ENCODE results near the gene ARVCF.
A peak's percentile ranks its signal among the peaks of the same experiment; 100 is the strongest.

Gene ARVCF

DNA sequence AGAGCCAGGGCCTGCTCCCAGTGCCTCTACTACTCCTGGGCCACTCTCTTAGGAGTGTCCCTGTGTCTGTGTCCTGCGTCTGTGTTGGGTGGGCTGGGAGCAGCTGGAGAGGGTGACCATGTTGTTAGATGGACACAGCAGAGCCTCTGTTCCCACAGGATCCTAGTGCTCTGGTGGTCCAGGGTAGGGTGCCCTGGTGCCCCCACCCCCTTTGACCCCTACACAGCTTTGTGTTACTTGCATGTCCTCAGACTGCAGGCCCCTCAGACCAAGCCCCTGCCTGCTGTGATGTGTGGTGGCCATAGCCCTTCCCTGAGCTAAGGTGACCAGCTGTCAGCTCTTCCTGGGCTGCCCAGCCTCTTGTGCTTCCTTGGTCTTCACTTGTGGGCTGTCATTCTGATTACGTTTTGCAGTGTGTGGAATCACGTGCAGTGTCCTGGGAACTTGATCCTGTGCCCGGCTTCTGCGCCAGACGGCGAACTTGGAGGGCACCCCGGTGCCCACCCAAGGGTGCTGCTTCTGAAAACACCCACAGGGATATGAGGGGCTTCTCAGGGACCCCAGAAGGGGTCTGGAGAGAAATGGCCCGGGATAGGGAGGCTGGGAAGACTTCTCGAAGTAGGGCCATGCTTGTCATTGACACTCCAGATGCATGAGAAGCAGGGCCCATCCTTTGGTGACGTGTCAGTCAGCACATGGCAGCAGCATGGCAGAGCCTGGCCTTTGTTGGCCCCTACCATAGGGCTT lies 5.8 kb upstream of the ARVCF start:
- no peak for DNase-seq (ENCODE audit: extremely low read depth, insufficient read length)
- Histone ChIP-seq H3K27me3 (replicated peaks; ENCODE audit: control insufficient read depth, insufficient read depth, low read length) (no peaks in the 10 kb centered on the region), H3K36me3 (ENCODE audit: control insufficient read depth, insufficient read depth, low read length) (peaks cover 2% of the 10 kb centered on the region), H3K4me3 (replicated peaks; ENCODE audit: low read depth, low read length) (peak overlapping the region; percentile 81)
- TF ChIP-seq CTCF (IDR thresholded peaks at IDR 0.05; ENCODE audit: insufficient read depth, low read length, poor library complexity, severe bottlenecking), result no peak

- no peak for DNase-seq (ENCODE audit: extremely low read depth, insufficient read length)
- no peak for TF ChIP-seq CTCF (IDR thresholded peaks at IDR 0.05; ENCODE audit: insufficient read depth, low read length, poor library complexity, severe bottlenecking)
- Histone ChIP-seq H3K27me3 (replicated peaks; ENCODE audit: control insufficient read depth, insufficient read depth, low read length) (no peaks in the 10 kb centered on the region), H3K4me3 (replicated peaks; ENCODE audit: low read depth, low read length) (peak overlapping the region; percentile 81), H3K36me3 (ENCODE audit: control insufficient read depth, insufficient read depth, low read length) (peaks cover 2% of the 10 kb centered on the region)
Observed at GRCh38 chr22:20021196-20022181, 4.9 kb upstream of the ARVCF start.

DNA sequence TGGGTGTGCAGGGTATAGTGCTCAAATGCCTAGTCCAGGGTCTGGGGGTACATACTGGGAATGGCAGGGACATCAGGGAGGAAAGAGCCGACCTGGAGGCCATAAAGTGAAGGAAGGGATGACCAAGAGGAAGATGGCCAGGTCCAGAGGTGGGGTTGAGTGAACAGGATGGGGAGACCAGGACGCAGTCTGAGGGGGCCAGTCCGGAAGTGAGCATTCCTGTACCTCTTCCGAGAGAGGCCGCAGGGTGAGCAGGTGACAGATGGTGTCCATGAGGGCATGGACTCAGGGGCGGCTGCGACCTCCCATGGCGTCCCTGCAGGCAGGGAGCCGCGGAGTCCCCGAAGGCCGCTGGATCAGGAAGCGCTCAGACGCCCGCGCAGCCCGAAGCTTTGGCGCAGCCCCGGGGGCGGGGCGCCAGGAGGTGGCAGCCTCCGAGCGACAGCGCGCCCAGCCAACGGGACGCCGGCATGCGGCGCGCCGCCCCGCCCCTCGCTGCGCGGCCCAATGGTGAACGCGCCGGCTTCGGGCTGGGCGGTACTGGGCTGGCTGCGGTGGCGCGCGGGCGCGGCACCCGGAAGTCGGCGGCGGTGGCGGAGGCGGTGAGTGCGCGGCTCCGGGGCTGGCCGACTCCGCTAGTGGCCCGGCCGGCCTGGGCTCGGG lies 4.0 kb upstream of the ARVCF start, which contains the start of gene TANGO2:
TANGO2 (plus strand) TSS at position 578 of the 663 bp plus-strand sequence. CDS start 15,689 bp downstream, outside the sequence.
- TF ChIP-seq CTCF (IDR thresholded peaks at IDR 0.05; ENCODE audit: insufficient read depth, low read length, poor library complexity, severe bottlenecking), result no peak
- no peaks in the 10 kb centered on the region for H3K27me3 ChIP-seq (replicated peaks; ENCODE audit: control insufficient read depth, insufficient read depth, low read length)
- peak; percentile 96 for DNase-seq (ENCODE audit: extremely low read depth, insufficient read length)
- H3K36me3 ChIP-seq (ENCODE audit: control insufficient read depth, insufficient read depth, low read length), result peaks cover 2% of the 10 kb centered on the region
- peak within 1 kb of the TSS; percentile 81 for H3K4me3 ChIP-seq (replicated peaks; ENCODE audit: low read depth, low read length)

- no peak for TF ChIP-seq CTCF (IDR thresholded peaks at IDR 0.05; ENCODE audit: insufficient read depth, low read length, poor library complexity, severe bottlenecking)
- Histone ChIP-seq H3K4me3 (replicated peaks; ENCODE audit: low read depth, low read length) (peak overlapping the region; percentile 63), H3K36me3 (ENCODE audit: control insufficient read depth, insufficient read depth, low read length) (no peaks in the 10 kb centered on the region; the same call in 1 of the 2 replicates)
Observed at GRCh38 chr22:20019661-20020532, 3.3 kb upstream of the ARVCF start.

DNA sequence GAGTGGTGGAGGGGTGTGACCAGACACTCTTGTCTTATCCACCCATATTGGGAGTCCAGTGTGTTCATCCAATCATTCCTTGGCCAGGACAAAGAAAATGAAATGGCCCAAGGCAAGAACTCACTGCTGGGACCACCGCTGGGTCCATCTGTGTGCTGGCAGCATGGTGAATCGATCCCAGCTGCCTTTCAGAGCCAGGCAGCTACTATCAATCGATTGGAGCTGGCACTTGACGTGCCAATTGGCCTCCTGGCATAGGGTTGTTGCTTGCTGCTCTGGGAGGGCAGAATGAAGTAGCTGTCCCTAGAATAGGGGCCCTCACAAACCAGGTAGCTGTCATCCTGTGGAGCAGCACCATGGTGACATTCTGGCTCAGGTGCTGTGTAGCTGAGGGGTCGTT lies 1.4 kb upstream of the ARVCF start:
- TF ChIP-seq CTCF (IDR thresholded peaks at IDR 0.05; ENCODE audit: insufficient read depth, low read length, poor library complexity, severe bottlenecking), result no peak
- Histone ChIP-seq H3K36me3 (ENCODE audit: control insufficient read depth, insufficient read depth, low read length) (no peaks in the 10 kb centered on the region), H3K27me3 (replicated peaks; ENCODE audit: control insufficient read depth, insufficient read depth, low read length) (no peaks in the 10 kb centered on the region), H3K4me3 (replicated peaks; ENCODE audit: low read depth, low read length) (no peak overlapping the region)
- DNase-seq (ENCODE audit: extremely low read depth, insufficient read length), result no peak

More at GRCh38 chr22:20019661-20020532, 3.3 kb upstream of the ARVCF start:
- no peak for DNase-seq (ENCODE audit: extremely low read depth, insufficient read length)
- no peaks in the 10 kb centered on the region for H3K27me3 ChIP-seq (replicated peaks; ENCODE audit: control insufficient read depth, insufficient read depth, low read length)

Data from GM06990 (cell line).